HG02678 (cell line): ENCODE results near the gene METTL25B.
A peak's percentile ranks its signal among the peaks of the same experiment; 100 is the strongest.

Experiments used
- ATAC-seq: cut with Tn5 transposase; IDR thresholded peaks from one replicate; pipeline ENCODE4 v1.9.1; 2021; ENCODE audit warnings: mild to moderate bottlenecking, moderate library complexity; ENCODE audit not compliant: unreplicated experiment

Gene METTL25B

GRCh38 chr1:156766298-156767100 is 38.2 kb downstream of the METTL25B start:
- no peak for ATAC-seq

GRCh38 chr1:156767101-156767878 is 39.0 kb downstream of the METTL25B start, which contains the start of gene PRCC:
TSS of gene PRCC (plus strand) at chr1:156767535. CDS start at chr1:156767772, 237 bp downstream.
- peak; percentile 93 for ATAC-seq

- ATAC-seq = peak; percentile 3
Measured at GRCh38 chr1:156767879-156768604, 39.8 kb downstream of the METTL25B start.

- ATAC-seq = no peak
Measured at GRCh38 chr1:156768610-156769295, 40.5 kb downstream of the METTL25B start.

- ATAC-seq = no peak
Measured at GRCh38 chr1:156772222-156772621, 44.0 kb downstream of the METTL25B start.

DNA sequence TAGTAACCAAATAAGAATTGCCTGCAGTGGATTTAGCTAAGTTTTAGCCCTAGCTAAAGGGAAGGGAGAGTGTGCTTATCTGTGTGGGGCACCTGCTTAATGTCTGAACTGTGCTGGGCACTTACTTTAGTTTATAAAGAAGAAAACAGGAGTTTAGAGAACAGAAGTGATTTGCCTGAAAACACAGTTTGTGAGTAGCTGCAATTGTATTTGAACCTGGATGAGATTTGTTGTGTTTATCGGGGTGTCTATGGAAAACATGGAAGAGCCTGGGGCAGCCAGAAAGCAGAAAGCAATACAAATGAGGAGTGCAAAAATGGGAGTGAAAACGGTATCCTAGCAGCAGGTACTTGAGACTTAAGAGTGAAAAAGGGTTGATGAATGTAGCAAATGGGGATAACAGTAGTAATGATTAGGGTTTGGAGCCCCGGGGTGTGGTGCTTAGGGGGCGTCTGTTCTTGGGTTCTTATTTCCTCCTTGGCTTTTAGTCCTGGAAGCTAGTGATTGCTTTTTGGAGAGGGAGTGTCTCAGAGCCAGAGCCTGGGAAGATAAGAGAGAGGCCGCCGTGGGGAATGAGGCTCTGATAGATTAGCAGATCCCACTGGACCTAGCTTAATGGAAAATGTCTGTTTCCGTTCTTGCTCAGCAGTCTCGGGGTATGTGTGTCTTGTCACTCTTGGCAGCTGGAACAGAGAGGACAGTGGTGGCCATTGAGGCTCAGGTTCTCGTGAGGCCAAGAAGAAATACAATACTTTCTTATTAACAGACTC is 44.6 kb downstream of the METTL25B start:
- no peak for ATAC-seq

- no peak for ATAC-seq
Measured at GRCh38 chr1:156773607-156774006, 45.3 kb downstream of the METTL25B start.

- no peak for ATAC-seq
Measured at GRCh38 chr1:156775799-156776198, 47.5 kb downstream of the METTL25B start.

- ATAC-seq = no peak
Measured at GRCh38 chr1:156776942-156777341, 48.7 kb downstream of the METTL25B start.

DNA sequence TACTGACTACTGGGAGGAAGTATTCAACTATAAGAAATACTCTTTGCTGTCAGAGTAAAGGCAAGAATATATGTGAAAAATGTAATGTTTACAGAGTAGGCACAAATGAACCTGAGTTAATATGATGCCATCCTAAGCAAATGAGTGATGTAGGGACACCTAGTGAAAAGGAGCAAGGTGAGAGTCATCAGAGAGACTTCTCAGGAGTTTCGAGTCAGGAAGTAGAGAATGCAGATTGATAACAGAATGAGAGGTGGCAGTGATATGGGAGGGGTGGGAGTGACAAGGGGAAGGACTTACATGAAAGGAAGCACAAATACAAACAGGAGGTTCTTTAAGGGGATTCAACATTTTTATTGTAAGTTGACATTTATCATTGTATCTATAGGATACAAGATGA is 49.3 kb downstream of the METTL25B start:
- no peak for ATAC-seq

- ATAC-seq = no peak
Measured at GRCh38 chr1:156781585-156782186, 53.4 kb downstream of the METTL25B start.

- ATAC-seq = no peak
Measured at GRCh38 chr1:156785458-156785857, 57.2 kb downstream of the METTL25B start.
